K562 treated with DMSO at 1 percent for 24 hours (cell line): ENCODE measurements around the gene UXS1. TPM values are rescaled to one million over a fixed set of nuclear protein-coding genes. Genes with fewer than 3 reads are reported as not detected.

Experiments
- total RNA-seq: library from RNA; unstranded; fragments of 300-600 nt; gene quantifications from 2 replicates; pipeline ENCODE4 v1.2.3, GENCODE V29; 2022; ENCODE audit warnings: low read depth; ENCODE audit not compliant: insufficient read depth

UXS1 gene
- total RNA-seq, result 25.1 and 36.1 TPM in 2 replicates

DNA sequence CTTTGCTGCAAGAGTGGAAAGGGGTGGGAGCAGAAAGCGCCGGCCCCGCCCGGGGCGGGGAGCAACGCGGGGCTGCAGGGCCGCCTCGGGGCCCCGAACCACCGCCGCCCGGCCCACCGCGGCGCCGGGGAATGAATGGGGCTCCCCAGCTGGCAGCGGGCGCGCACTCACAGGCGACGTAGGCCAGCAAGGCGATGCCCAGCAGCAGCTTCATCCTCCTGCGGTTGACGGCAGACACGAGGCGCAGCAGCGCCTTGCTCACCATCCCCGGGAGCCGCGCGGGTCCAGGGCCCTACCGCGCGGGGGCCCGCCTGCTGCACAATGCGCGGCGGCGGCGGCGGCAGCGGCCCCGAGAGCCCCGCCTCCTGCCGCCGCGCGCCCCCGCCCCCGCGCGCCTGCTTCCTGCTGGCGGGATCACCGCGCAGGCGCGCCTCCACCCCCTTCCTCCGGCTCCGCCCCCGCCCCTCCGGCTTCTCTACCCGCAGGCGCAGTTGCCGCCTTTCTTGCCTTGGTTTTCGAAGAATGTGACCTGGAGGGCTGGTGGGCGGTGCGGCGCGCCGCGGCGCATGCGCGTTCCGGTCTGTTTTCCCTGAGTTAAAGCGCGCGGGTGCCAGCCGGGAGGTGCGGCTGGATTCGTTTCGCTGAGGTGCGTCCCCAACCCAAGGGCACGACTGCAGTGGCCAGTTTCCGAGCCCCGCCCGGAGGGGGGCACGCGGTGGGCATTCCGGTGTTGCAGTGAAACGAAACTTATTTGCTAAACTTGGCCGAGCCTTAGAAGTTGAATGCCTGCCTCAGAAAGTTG is at the start of gene UXS1:
UXS1 (minus strand) TSS at position 325 of the 802 bp plus-strand sequence; CDS start at position 265, 60 bp downstream.

